Measurements from ENCODE around the gene SLC44A3.

DNA sequence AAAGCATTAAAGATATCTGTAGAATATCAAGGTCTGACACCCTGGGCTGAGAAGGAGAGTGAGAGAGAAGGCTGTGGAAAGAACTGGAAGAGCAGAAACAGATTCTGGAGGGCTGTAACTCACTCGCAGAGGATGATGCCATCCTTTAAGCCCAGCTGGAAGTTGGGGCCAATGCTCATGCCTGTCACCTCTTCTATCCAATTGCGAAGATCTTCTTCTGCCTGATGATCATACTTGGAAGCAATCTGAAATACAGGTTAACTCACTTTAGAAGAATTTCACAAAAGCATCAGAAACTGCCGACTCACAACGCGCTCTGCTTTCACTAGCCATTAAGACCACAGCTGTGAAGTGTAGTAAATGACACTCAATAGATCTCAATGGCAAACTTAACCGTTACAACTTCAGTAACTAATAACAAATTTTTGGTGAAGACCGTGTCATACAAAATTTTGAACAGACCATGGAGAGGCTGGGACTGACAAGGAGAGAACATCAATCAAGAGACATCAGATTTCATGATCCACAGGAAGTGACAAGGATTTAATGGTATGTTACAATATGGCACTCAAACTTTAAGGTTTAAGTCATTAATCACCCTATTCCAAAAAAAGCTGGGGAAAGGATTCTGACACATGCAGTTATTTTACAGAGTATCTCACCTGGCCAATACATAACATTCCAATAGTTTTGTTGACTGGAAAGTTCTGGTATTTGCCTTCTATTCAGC, 83.3 kb downstream of the SLC44A3 start:
- TF ChIP-seq SETDB1 (IDR thresholded peaks at IDR 0.05; ENCODE audit: insufficient read length, low read length) = no peak
- TF ChIP-seq, protein P1, sequence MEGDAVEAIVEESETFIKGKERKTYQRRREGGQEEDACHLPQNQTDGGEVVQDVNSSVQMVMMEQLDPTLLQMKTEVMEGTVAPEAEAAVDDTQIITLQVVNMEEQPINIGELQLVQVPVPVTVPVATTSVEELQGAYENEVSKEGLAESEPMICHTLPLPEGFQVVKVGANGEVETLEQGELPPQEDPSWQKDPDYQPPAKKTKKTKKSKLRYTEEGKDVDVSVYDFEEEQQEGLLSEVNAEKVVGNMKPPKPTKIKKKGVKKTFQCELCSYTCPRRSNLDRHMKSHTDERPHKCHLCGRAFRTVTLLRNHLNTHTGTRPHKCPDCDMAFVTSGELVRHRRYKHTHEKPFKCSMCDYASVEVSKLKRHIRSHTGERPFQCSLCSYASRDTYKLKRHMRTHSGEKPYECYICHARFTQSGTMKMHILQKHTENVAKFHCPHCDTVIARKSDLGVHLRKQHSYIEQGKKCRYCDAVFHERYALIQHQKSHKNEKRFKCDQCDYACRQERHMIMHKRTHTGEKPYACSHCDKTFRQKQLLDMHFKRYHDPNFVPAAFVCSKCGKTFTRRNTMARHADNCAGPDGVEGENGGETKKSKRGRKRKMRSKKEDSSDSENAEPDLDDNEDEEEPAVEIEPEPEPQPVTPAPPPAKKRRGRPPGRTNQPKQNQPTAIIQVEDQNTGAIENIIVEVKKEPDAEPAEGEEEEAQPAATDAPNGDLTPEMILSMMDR (tag by site-specific recombination; IDR thresholded peaks at IDR 0.05) = no peak
- no peak for TF ChIP-seq ZNF514 (tag by site-specific recombination; IDR thresholded peaks at IDR 0.05)
- no peak for TF ChIP-seq SP2 (tag by site-specific recombination; IDR thresholded peaks at IDR 0.05)
- TF ChIP-seq ZNF501 (tag by site-specific recombination; IDR thresholded peaks at IDR 0.05) = no peak
- no peak for TF ChIP-seq ZSCAN30 (tag by site-specific recombination; IDR thresholded peaks at IDR 0.05)
- TF ChIP-seq ZNF292 (tag by site-specific recombination; IDR thresholded peaks at IDR 0.05; ENCODE audit: borderline replicate concordance, low read depth) = no peak
- no peak for TF ChIP-seq ZNF37A (tag by site-specific recombination; IDR thresholded peaks at IDR 0.05)
- TF ChIP-seq ZNF660 (tag by site-specific recombination; IDR thresholded peaks at IDR 0.05) = no peak
- TF ChIP-seq, protein P2, sequence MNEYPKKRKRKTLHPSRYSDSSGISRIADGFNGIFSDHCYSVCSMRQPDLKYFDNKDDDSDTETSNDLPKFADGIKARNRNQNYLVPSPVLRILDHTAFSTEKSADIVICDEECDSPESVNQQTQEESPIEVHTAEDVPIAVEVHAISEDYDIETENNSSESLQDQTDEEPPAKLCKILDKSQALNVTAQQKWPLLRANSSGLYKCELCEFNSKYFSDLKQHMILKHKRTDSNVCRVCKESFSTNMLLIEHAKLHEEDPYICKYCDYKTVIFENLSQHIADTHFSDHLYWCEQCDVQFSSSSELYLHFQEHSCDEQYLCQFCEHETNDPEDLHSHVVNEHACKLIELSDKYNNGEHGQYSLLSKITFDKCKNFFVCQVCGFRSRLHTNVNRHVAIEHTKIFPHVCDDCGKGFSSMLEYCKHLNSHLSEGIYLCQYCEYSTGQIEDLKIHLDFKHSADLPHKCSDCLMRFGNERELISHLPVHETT (tag by site-specific recombination; IDR thresholded peaks at IDR 0.05) = no peak
- no peak for TF ChIP-seq YY1 (tag by site-specific recombination; IDR thresholded peaks at IDR 0.05)
- no peak for TF ChIP-seq ZNF837 (tag by site-specific recombination; IDR thresholded peaks at IDR 0.05)
- TF ChIP-seq ZNF335 (tag by site-specific recombination; conservative IDR thresholded peaks at IDR 0.05) = no peak; the same call in 1 of the 2 replicates
